IPS-11a (cell line): ENCODE results near the gene AEBP1.

Experiments used
- H3K4me3 ChIP-seq: one replicate; pipeline ENCODE4 v1.5.1; 2013; ENCODE audit warnings: low read depth, low read length, control low read depth

Gene AEBP1

GRCh38 chr7:44066494-44067063, 37.6 kb upstream of the AEBP1 start:
- H3K4me3 ChIP-seq, result no peak overlapping the region

DNA sequence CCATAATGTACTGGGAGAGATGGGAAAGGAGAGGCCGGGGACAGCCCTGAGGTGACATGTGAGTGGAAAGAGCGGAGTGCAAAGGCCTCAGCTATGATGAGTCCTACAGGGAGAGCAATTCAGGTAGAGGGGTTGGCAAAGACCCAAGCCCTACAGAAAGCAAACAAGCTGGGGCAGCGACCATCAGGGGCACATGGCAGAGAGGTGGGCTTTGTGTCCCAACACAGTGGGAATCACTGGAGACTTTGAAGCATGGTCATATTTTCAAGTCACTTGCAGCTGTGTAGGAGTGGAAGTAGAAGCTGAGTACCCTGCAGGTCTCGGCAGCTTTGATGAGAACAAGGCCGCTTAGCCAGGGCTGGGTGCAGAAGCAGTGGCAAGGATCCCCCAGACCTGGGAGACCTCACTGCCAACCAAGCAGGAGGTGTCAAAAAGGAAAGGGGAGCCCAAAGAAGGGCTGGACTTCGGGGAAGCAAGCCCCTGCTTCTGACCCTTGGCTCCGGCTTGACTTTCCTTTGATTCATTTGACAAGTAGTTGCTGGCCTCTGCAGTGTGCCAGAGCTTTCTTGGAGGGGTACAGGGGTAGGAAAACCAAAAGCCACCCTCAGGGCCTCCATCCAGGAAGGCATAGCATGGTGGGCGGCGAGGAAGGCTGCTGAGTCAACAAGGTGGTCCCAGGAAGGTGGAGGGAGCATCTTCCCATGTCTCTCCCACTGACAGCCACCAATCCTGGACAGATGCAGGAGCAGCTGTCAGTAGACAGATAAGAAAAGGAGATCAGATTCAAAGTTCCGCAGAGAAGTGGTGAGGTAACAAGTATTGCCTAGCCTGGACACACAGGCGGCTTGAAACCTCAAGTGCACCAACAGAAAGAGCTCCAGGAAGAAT, 36.8 kb upstream of the AEBP1 start:
- H3K4me3 ChIP-seq, result no peak overlapping the region

DNA sequence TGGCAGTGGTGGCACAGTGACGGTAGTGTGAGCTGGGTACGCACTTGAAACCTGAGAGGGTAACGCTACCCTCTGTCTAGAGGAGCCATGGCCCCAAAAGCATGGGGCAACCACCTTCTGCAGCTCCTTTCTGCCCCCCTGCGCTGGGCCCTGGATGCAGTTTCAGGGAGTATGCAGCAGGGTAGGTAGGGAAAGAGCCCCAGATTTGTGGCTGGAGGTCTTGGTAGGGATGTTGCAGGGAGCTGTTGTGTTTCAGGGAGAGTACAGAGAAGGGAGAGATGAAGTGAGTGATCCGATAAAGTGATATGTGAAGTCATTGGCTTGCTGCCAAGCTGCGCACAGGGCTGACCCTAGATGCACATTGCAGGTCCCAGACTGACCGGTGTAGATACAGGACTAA, 36.1 kb upstream of the AEBP1 start:
- no peak overlapping the region for H3K4me3 ChIP-seq

DNA sequence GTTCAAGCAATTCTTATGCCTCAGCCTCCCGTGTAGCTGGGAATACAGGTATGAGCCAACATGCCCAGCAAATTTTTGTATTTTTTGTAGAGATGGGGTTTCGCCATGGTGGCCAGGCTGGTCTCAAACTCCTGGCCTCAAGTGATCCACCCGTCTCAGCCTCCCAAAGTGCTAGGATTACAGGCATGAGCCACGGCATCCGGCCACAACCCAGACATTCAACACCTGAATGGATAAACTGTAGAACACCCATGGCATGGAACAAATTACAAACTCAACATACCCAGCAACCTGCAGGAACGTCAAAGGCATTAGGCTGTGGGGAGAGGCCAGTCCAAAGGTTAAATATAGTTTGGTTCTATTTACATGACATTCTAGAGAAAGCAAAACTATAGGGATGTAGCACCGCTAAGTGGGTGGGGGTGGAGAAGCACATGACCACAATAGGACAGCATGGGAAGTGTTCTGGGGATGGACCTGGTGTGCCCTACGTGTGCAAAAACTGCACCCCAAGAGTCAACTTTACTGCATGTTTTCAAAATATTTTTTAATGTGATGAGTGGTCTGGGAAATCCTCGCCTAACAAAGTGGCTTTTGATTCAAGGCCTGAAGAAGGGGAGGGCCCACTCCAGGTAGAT, 32.3 kb upstream of the AEBP1 start:
- no peak overlapping the region for H3K4me3 ChIP-seq

- H3K4me3 ChIP-seq, result no peak overlapping the region
Observed at GRCh38 chr7:44072364-44073231, 31.5 kb upstream of the AEBP1 start.

- H3K4me3 ChIP-seq, result no peak overlapping the region
Observed at GRCh38 chr7:44073664-44074348, 30.3 kb upstream of the AEBP1 start.

DNA sequence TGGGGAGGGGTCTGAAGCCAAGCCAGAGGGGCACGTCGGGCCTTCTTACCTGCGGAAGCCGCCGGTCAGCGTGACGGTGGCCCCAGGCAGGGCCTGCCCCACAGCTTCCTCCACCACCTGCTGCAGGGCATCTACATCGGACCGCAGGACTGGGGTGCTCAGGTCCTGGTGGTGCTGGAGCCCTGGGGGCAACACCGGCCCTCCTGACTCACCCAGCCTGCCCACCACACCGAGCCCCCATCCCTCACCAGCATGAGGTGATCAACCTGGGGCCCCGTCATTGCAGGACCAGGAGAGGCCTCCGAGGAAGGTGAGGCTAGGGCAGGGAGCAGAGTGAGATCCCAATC, 29.8 kb upstream of the AEBP1 start:
- no peak overlapping the region for H3K4me3 ChIP-seq

DNA sequence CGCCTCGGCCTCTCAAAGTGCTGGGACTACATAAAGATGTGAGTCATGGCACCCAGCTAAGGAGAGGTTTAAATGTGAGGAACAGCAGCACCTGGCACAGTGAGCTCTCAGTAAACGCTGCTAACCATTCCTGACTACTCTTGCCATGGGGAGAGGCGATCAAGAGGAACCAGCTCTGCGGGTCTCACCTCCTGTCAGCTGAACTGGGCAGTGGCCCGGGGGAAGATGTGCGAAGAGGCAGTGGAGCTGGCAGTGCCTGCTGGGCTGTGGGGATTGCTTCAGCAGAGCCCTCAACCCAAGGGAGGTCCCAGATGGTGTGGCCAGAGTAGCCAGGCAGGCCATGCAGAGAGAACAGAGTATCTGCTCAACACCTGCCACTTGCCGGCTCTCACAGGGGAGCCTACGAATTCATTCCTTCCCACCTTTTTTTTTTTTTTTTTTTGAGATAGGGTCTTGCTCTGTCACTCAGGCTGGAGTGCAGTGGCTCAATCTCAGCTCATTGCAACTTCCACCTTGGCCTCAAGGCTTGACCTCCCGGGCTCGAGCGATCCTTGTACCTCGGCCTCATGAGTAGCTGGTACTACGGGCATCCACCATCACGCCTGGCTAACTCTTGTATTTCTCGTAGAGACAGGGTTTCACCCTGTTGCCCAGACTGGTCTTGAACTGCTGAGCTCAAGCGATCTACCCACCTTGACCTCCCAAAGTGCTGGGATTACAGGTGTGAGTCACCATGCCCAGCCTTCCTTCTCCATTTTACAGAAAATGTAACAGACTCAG, 28.7 kb upstream of the AEBP1 start:
- no peak overlapping the region for H3K4me3 ChIP-seq

GRCh38 chr7:44076101-44076895, 27.8 kb upstream of the AEBP1 start:
- H3K4me3 ChIP-seq, result no peak overlapping the region

GRCh38 chr7:44077061-44077460, 27.1 kb upstream of the AEBP1 start:
- H3K4me3 ChIP-seq, result no peak overlapping the region

GRCh38 chr7:44077681-44078091, 26.5 kb upstream of the AEBP1 start:
- H3K4me3 ChIP-seq, result no peak overlapping the region

GRCh38 chr7:44078521-44078920, 25.6 kb upstream of the AEBP1 start:
- H3K4me3 ChIP-seq, result no peak overlapping the region

DNA sequence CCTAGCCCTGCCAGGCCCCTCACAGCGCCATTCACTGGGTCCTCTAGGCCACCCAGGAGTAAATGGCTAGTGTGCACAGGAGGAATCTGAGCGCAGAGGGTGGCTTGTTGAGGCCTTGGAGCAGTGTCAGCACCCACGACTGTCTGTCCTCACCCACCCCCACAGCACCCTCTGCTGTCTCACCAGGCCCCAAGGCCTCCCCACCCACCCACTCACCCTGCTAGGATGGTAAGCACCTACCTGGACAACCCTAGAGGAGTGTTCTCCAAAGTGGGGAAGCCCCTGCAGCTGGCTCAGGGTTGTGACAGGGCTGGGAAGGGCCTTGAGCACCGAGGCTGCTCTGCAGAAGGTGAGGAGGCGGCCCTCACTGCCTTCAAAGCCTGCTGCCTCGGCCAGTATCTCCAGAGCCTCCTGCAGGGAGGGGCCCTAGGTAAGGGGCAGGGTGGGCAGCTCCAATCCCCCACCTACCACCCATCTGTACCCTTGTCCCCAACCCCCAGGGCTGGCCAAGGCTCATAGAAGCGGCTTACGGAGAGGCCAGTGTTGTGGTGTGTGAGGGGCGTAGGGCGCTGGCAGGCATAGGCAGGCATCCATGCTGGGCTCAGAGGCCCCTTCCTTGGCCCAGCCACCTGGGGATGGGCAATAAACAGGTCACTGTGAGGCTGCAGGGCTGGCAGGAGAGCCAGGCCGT, 24.7 kb upstream of the AEBP1 start:
- H3K4me3 ChIP-seq, result no peak overlapping the region

GRCh38 chr7:44080118-44080517, 24.0 kb upstream of the AEBP1 start:
- H3K4me3 ChIP-seq, result no peak overlapping the region

DNA sequence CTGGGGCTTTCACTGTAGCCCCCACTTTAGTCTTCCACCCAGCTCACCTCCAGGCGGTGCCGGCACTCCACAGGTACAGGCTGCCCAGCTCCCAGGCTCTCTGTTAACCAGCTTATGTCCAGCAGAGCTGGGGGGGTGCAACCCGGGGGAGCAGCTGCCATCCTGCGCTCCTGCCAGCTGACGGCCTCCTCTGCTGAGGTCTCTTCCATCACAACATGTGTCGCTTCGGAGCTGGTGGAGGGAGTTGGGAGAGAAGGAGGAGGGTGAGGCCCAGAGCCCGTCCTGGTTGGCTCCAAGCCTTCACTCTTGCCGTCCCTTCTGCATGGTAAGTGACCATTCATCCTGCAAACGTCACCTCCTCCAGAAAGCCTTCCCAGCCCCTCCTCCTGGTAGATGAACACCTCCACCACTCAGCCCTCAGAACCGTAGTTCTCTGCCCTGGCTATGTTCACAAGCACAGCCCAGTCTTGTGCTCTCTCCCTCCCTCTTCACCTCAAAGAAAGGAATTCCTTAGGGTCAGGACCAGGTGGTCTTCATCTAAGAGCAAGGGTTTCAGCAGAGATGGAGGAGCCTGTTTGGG, 23.4 kb upstream of the AEBP1 start:
- no peak overlapping the region for H3K4me3 ChIP-seq

- no peak overlapping the region for H3K4me3 ChIP-seq
Observed at GRCh38 chr7:44081266-44081748, 22.8 kb upstream of the AEBP1 start.

DNA sequence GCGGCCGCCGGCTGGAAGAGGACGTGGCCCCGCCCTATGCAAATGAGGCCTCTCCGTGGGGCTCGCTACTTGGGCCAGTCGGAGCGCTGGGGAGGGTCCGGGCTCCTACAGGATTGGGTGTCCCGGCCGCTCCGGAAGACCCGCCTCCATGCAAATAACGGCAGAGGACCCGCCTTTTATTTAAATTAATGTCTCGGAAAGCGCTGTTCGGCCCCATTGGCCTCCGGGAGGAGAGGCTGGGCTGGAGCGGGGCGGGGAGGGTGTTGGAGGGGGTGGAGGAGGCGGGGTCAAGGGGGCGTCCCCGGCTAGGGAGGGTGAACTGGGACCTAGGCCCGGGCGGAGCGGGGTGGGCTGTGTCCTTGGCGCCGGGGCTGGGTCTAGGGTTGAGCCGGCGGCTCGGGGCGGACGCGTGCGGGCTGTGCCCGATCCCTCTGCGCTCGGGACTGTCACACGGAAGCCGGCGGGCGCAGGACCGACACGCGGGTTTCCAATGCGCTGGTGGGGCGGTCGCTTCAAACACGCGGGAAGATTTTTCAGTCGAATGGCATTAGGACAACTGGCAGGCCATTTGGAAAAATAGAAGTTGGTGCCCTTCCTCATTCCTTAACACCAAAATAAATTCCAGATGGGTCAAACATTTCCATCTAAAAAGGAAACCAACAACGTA, 21.5 kb upstream of the AEBP1 start:
- peak overlapping the region; percentile 41 for H3K4me3 ChIP-seq
